RWPE1 (cell line): ENCODE data around the gene APOL1.
"Not testable (repeated sequence)": the region's sequence is repeated elsewhere in the genome, so short reads cannot be mapped to it uniquely, and the experiment has no call there.

Experiments
- CTCF ChIA-PET: fragments of 350-600 bp; sonication (Branson Sonifier 250); formaldehyde crosslinking; extraction: SDS; loops from one replicate; lab custom pipeline; 2021; lab: Yijun Ruan, JAX
- POLR2A ChIA-PET: fragments of 400-600 bp; formaldehyde crosslinking; extraction: SDS; loops from one replicate; lab custom pipeline; 2020; ENCODE audit warnings: antibody characterized with exemption; ENCODE audit not compliant: low non-redundant PET; lab: Yijun Ruan, JAX
- DNase-seq: peaks from one replicate; pipeline ENCODE4 v3.0.0; 2012; ENCODE audit warnings: low spot score
- H3K27ac ChIP-seq: fragments of 450-650 bp; 2 replicates; pipeline ENCODE4 v1.5.1; 2017
- CTCF ChIP-seq: fragments of 450-650 bp; conservative IDR thresholded peaks from 2 replicates; pipeline ENCODE4 v1.5.1; 2017; ENCODE audit warnings: low read depth, mild to moderate bottlenecking

APOL1 gene

GRCh38 chr22:36289406-36289870 is 36.5 kb downstream of the APOL1 start:
- POLR2A ChIA-PET: no interaction called here
- CTCF ChIA-PET: no interaction called here
- TF ChIP-seq CTCF: no peak
- H3K27ac ChIP-seq: peak overlapping the region; percentile 46
- DNase-seq: no peak

- H3K27ac ChIP-seq: peak overlapping the region; percentile 46
- CTCF ChIA-PET, POLR2A ChIA-PET, DNase-seq: not testable (repeated sequence)
Observed at GRCh38 chr22:36289948-36290371, 37.0 kb downstream of the APOL1 start.

- DNase-seq, POLR2A ChIA-PET, CTCF ChIA-PET, H3K27ac ChIP-seq: not testable (repeated sequence)
Observed at GRCh38 chr22:36290391-36291075, 37.6 kb downstream of the APOL1 start.

GRCh38 chr22:36291831-36292740 is 39.2 kb downstream of the APOL1 start:
- POLR2A ChIA-PET: no interaction called here
- H3K27ac ChIP-seq: peak overlapping the region; percentile 30
- CTCF ChIA-PET: no interaction called here
- TF ChIP-seq CTCF: no peak
- DNase-seq: no peak

GRCh38 chr22:36292823-36293530 is 40.0 kb downstream of the APOL1 start:
- POLR2A ChIA-PET: no interaction called here
- CTCF ChIA-PET: no interaction called here
- peak overlapping the region; percentile 30 for H3K27ac ChIP-seq
- TF ChIP-seq CTCF: no peak
- no peak for DNase-seq

- no peak for DNase-seq
- ChIA-PET CTCF (no interaction called here), POLR2A (no interaction called here)
- TF ChIP-seq CTCF: no peak
- peak overlapping the region; percentile 30 for H3K27ac ChIP-seq
Observed at GRCh38 chr22:36293606-36294292, 40.8 kb downstream of the APOL1 start.

GRCh38 chr22:36294293-36294620 is 41.3 kb downstream of the APOL1 start:
- no peak for DNase-seq
- H3K27ac ChIP-seq: peak overlapping the region; percentile 30
- CTCF ChIA-PET: no interaction called here
- TF ChIP-seq CTCF: no peak
- POLR2A ChIA-PET: no interaction called here
